Vagina (tissue), 2 donors: ENCODE data around the gene HBG1.

Experiments used
- POLR2A ChIP-seq, 2 donors: fragments of 450-650 bp; IDR thresholded peaks; one replicate each; pipeline ENCODE4 v1.6.1; 2017; ENCODE audit warnings: antibody characterized with exemption in 2 of 2, mild to moderate bottlenecking in 2 of 2, moderate library complexity in 2 of 2
- TF ChIP-seq, protein P1 (sequence below), 3 experiments: fragments of 450-650 bp in 2 of 3; fragments of 200-600 bp in 1 of 3; sonication (generic) in 1 of 3; IDR thresholded peaks; one replicate each; pipeline ENCODE4 v1.5.1; 2017 to 2019; ENCODE audit warnings: antibody characterized with exemption in 3 of 3, mild to moderate bottlenecking in 2 of 3, moderate library complexity in 2 of 3

DNA sequence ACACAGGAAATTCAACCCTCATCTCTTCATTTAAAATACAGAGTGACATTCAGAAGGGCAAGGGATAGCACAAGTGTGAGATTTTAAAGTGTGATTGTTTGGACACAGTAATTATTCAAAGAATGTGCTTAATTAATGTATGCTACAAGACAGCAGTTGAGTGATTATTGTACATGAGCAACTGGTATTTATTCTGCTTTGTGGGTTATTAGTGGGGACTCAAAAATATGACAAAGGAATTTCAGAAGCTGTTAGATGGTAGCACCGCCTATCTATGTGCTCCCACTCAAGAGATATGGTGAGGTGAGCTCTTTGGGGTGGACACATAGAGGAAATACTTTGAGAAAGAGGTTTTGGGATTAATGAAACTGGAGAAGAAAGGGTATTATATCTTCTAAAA lies 9.6 kb downstream of the HBG1 start:
- TF ChIP-seq, protein P1, sequence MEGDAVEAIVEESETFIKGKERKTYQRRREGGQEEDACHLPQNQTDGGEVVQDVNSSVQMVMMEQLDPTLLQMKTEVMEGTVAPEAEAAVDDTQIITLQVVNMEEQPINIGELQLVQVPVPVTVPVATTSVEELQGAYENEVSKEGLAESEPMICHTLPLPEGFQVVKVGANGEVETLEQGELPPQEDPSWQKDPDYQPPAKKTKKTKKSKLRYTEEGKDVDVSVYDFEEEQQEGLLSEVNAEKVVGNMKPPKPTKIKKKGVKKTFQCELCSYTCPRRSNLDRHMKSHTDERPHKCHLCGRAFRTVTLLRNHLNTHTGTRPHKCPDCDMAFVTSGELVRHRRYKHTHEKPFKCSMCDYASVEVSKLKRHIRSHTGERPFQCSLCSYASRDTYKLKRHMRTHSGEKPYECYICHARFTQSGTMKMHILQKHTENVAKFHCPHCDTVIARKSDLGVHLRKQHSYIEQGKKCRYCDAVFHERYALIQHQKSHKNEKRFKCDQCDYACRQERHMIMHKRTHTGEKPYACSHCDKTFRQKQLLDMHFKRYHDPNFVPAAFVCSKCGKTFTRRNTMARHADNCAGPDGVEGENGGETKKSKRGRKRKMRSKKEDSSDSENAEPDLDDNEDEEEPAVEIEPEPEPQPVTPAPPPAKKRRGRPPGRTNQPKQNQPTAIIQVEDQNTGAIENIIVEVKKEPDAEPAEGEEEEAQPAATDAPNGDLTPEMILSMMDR (IDR thresholded peaks at IDR 0.05) = no peak
- TF ChIP-seq POLR2A (IDR thresholded peaks at IDR 0.05) = no peak
